PFSK-1 (cell line): Measurements from ENCODE around the gene TMEM52.

ENCODE experiments used
- FOXP2 ChIP-seq: optimal IDR thresholded peaks from 2 replicates; pipeline ENCODE3; 2011; ENCODE audit warnings: borderline replicate concordance, control low read depth, inconsistent platforms; ENCODE audit not compliant: insufficient read depth; ENCODE audit errors: extremely low read length, extremely low read depth
- POLR2AphosphoS5 ChIP-seq: IDR thresholded peaks from 2 replicates; pipeline ENCODE4 v1.6.1; 2012; ENCODE audit warnings: low read depth, mild to moderate bottlenecking, control low read depth, low read length, moderate library complexity
- REST ChIP-seq, 2 experiments: IDR thresholded peaks; 2 replicates each; pipeline versions ENCODE4 v1.6.1 to v1.8.0; 2011 to 2012; ENCODE audit warnings: low read depth in 2 of 2, low read length in 2 of 2, control low read depth in 1 of 2, inconsistent platforms in 1 of 2, mild to moderate bottlenecking in 1 of 2, moderate library complexity in 1 of 2; ENCODE audit not compliant: insufficient read depth in 1 of 2
- SIN3A ChIP-seq: IDR thresholded peaks from 2 replicates; pipeline ENCODE4 v1.6.1; 2012; ENCODE audit warnings: mild to moderate bottlenecking, low read length, moderate library complexity, borderline replicate concordance; ENCODE audit not compliant: insufficient read depth
- TAF1 ChIP-seq: IDR thresholded peaks from 2 replicates; pipeline ENCODE4 v1.6.1; 2012; ENCODE audit warnings: low read length, control low read depth, borderline replicate concordance; ENCODE audit not compliant: insufficient read depth

The TMEM52 gene

DNA sequence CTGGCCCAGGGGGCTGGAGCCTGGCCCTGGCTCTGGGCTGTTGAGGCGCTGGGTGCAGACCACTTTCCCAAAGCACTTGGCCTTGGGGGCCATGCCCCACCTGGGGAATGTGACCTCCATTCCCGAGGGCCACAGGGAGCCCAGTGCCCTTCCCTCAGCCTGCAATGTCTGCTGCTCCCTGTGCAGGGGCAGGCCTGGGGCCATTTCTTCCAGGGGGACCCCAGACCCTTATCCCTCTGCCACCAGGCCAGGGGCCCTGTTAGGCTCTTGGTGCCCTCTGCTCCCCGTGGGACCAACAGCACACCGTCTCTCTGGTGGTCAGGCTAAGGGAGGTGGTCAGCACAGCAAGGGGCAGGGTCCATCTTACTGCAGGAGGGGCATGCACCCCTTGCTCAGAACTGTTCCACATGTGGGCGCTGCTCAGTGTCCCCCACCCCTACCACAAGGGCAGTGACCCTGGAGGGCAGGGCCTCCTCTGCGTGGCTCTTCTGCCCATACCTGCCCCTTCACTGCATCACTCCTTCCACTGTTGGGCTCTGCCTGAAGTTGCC lies 1.1 kb upstream of the TMEM52 start:
- TF ChIP-seq POLR2AphosphoS5 (no peak), TAF1 (no peak), SIN3A (no peak)

DNA sequence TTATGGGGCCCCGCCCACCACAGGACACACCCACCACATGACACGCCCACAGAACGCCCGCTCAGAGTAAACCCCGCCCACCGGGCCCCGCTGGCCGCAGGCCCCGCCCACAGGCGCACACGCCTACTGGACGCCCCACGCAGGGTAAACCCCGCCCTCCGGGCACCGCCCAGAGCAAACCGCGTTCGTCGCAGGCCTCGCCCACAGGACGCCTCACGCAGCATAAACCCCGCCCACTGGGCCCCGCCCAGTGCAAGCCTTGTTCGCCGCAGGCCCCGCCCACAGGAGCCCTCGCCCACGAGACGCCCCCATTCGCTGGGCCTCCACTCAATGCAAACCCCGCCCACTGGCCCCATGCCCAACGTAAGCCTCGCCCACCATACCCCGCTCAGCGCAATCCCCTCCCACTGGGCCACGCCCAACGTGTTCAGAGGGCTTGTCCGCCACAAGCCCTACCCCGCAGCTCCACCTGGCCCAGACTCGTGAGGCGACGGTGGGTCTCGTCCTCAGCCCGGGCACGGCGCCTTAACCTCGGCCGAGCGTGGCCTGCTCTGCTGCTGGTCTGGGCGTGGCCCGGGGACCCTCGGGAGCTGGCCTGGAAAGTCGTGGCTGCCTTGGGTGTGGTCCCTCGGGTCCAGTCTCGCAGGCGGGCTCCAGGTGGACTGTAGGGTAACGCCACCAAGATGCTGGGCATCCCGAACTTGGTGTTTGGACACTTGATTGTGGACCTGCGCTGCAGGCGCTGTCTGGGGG lies 401 bp upstream of the TMEM52 start:
- TF ChIP-seq REST (IDR thresholded peaks at IDR 0.05; ENCODE audit: insufficient read depth in 1 of 2, low read depth in 2 of 2, low read length in 2 of 2): no peak
- TF ChIP-seq FOXP2: peak; percentile 8

DNA sequence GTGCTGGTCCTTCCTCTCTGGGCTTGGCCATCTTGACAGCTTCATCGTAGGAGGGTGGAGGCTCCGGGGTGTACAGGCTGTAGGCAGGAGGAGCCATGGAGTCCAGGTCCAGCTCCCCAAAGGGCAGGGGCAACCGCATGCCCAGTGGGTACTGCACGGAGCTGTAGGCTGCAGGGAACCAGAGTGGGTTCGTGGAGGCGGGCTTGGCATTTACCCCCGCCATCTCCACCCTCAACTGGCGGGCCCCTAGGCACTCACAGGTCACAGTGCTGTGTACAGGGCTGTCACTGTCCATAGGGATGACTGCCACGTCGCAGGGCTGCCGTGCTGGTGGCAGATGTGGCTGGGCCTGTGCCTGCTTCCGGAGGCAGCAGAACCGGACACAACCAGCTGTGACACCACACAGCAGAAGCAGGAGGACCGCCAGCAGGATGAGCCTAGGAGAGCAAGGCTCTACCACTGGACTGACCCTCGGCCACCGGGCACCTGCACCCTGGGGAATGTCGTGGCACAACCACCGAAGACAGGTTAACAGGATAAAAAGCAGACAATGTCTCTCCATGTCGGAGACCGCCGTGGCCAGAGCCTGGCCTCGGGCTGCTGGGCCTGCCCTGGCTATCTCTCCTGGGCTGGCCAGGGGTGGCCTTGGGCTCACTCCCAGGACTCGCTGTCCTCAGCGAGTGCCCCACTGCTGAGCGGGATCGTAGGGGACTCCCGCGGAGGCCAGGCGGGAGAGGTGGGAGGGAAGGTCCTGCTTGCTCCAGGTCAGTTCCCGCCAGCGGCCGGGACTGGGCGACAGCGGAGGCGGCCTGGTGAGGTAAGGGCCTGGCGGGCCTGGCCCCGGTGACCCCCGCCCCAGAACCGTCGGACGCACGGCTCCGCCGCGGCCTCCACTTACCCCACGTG lies 831 bp downstream of the TMEM52 start:
- TF ChIP-seq FOXP2 (no peak), POLR2AphosphoS5 (no peak), TAF1 (no peak), SIN3A (no peak), REST (IDR thresholded peaks at IDR 0.05; ENCODE audit: insufficient read depth in 1 of 2, low read depth in 2 of 2, low read length in 2 of 2) (no peak)

DNA sequence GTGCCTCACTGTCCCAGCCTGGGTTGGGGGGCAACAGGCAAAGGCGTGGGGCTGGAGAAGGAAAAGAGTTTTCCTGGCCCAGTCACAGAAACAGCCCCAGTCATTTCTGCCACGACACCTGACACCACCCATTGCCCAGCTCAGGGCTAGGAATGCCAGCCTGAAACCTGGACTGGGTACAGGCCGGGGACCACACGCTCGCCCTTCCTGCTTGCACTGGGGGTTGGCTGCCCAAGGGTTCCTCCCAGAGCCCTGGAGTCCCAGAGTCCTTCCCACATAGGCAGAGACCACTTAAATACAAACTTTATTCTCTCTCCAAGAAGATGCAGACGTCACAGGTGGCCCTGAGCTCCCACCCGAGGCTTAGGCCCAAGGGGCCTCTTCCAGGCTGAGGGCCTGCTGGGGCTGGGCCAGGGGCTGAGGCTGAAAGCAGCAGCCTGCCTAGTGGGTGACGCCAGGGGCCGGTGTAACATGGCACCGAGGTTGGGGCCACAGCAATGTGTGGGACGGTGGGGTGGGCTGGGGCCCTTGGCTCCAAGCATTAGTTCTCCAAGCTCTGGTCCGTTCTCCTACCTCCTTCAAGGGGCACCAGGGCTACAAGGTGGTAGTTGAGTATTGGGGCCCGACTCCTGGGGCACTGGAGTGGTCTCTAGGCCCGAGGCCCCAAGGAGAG lies 1.6 kb downstream of the TMEM52 start:
- TF ChIP-seq TAF1 (no peak), SIN3A (no peak)

GRCh38 chr1:1916851-1917251 lies 2.2 kb downstream of the TMEM52 start:
- no peak for TF ChIP-seq REST (IDR thresholded peaks at IDR 0.05; ENCODE audit: insufficient read depth in 1 of 2, low read depth in 2 of 2, low read length in 2 of 2)
- no peak for TF ChIP-seq FOXP2
- TF ChIP-seq SIN3A: no peak
- TF ChIP-seq TAF1: no peak
- TF ChIP-seq POLR2AphosphoS5: no peak
